ENCODE measurements around the gene ITPR2. TPM values are rescaled to one million over a fixed set of nuclear protein-coding genes. Genes with fewer than 3 reads are reported as not detected.
"Not testable (repeated sequence)": the region's sequence is repeated elsewhere in the genome, so short reads cannot be mapped to it uniquely, and the experiment has no call there.

The ITPR2 gene
- total RNA-seq, 4 donors from 2014 or later, result 32.6 to 87.5 (median 51.9) TPM

DNA sequence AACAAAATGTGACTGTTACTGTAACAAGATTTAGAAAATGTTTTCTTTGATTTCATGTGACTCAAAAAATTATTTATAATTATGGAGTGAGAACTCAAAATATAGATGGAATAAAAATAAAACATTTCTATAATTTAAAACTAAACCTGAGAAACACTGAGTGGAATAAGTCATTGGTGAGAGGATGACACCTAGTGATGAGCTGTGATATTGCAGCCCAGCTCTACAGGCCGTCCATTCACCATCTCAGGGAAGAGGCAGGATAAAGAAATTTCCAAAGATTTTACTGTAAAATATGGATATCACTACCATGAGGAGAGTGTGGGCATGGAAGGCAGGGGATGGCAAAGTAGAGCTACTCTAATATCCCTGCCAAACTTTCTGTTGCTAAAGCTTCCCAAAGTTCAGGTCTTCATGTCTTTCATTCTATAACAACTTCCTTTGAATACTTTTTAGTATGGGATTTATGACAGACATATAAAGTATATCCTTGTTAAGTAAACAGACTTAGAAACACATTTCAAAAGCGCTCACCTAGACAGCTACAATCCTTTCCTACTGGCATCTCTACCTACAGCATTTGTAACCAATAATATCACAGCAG, 308.0 kb downstream of the ITPR2 start:
- Histone ChIP-seq H3K9me3 (peaks cover 0 to 12% (median 0%) of the 10 kb centered on the region in 4 donors), H3K27ac (no peak overlapping the region), H3K27me3 (no peaks in the 10 kb centered on the region), H3K4me1 (peaks cover 0 to 5% (median 0%) of the 10 kb centered on the region in 4 donors), H3K36me3 (no peaks in the 10 kb centered on the region), H3K4me3 (no peak overlapping the region)
- no peak for TF ChIP-seq POLR2A (IDR thresholded peaks at IDR 0.05)
- TF ChIP-seq, protein P1, sequence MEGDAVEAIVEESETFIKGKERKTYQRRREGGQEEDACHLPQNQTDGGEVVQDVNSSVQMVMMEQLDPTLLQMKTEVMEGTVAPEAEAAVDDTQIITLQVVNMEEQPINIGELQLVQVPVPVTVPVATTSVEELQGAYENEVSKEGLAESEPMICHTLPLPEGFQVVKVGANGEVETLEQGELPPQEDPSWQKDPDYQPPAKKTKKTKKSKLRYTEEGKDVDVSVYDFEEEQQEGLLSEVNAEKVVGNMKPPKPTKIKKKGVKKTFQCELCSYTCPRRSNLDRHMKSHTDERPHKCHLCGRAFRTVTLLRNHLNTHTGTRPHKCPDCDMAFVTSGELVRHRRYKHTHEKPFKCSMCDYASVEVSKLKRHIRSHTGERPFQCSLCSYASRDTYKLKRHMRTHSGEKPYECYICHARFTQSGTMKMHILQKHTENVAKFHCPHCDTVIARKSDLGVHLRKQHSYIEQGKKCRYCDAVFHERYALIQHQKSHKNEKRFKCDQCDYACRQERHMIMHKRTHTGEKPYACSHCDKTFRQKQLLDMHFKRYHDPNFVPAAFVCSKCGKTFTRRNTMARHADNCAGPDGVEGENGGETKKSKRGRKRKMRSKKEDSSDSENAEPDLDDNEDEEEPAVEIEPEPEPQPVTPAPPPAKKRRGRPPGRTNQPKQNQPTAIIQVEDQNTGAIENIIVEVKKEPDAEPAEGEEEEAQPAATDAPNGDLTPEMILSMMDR (IDR thresholded peaks at IDR 0.05), result peak; percentile 26 to 67 (median 54)
- peak in 2 of 3 donors; percentile 23 to 58 for DNase-seq

DNA sequence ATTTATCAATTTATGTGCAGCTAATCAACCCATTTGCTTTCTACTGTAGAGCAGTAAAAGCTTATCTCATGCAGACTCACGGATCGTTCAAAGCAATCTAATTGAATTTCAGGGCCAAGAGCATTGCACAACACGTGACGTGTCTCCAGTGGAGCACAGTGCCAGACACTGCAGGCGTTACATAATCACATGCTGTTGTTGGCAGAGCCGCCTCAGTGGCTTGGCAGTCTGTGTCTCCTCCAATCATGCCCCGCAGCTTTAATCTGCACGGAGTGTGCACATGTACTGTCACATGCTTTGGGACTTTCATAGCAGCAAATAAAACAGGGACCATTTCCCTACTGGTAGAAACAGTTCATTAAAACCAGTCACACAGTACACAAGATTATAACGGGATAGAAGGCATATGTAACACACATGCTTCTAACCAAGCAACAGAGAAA, 309.3 kb downstream of the ITPR2 start:
- peak; percentile 41 to 93 (median 86) for DNase-seq
- Histone ChIP-seq H3K36me3 (no peaks in the 10 kb centered on the region), H3K27me3 (no peaks in the 10 kb centered on the region), H3K27ac (peak overlapping the region in 1 of 4 donors; percentile 7), H3K4me1 (peaks cover 0 to 5% (median 0%) of the 10 kb centered on the region in 4 donors), H3K9me3 (peaks cover 0 to 12% (median 0%) of the 10 kb centered on the region in 4 donors), H3K4me3 (no peak overlapping the region)
- TF ChIP-seq, protein P1 (IDR thresholded peaks at IDR 0.05), result peak in 3 of 6 experiments; percentile 36 to 43 (median 38)
- TF ChIP-seq POLR2A (IDR thresholded peaks at IDR 0.05), result no peak

DNA sequence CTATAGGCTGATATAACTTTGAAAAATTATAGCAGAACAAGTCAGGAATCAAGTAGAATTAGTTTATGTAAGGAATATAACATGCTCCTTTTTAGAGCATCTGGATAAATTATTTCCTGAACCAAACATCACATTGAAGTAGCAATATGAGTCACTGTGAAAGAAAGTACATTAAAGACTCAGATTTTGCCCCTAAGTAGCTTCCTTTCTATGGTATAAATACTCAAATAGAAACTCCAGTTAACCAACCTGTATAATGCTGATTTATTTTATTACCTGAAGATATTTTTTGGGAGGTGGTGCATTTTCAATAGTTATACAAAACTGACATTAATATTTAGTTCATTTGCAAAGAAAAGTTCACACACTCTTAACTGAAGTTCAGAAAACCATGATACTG, 312.1 kb downstream of the ITPR2 start:
- Histone ChIP-seq H3K4me3 (no peak overlapping the region), H3K27me3 (no peaks in the 10 kb centered on the region), H3K27ac (no peak overlapping the region), H3K9me3 (peaks cover 0 to 10% (median 0%) of the 10 kb centered on the region in 4 donors), H3K4me1 (peaks cover 0 to 5% (median 0%) of the 10 kb centered on the region in 4 donors), H3K36me3 (no peaks in the 10 kb centered on the region)
- TF ChIP-seq POLR2A (IDR thresholded peaks at IDR 0.05), result no peak
- TF ChIP-seq, protein P1 (IDR thresholded peaks at IDR 0.05), result no peak
- DNase-seq, result no peak

DNA sequence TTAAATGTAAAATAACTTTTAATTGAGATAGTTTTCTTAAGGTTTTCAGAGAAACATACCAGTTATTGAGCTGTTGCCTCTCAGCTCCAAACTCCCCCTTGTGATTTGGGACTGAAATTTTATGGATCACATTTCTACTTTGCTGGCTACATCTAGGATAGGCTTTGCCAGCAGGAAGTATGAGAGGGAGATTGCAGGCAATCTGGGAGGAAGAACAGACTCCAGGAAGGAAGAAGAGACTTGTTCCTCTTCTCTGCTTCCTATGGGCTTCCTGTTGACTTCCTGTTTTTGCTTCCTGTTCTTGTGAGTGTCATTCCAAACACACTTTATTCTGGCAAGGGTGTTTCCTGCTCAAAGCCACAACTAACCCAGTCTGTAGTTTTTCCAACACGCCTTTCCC, 312.9 kb downstream of the ITPR2 start:
- TF ChIP-seq, protein P1 (IDR thresholded peaks at IDR 0.05), result no peak
- TF ChIP-seq POLR2A (IDR thresholded peaks at IDR 0.05), result no peak
- Histone ChIP-seq H3K4me3 (no peak overlapping the region), H3K36me3 (no peaks in the 10 kb centered on the region), H3K27ac (no peak overlapping the region), H3K4me1 (peaks cover 0 to 5% (median 0%) of the 10 kb centered on the region in 4 donors), H3K9me3 (peaks cover 0 to 3% (median 0%) of the 10 kb centered on the region in 4 donors), H3K27me3 (no peaks in the 10 kb centered on the region)
- DNase-seq, result no peak

DNA sequence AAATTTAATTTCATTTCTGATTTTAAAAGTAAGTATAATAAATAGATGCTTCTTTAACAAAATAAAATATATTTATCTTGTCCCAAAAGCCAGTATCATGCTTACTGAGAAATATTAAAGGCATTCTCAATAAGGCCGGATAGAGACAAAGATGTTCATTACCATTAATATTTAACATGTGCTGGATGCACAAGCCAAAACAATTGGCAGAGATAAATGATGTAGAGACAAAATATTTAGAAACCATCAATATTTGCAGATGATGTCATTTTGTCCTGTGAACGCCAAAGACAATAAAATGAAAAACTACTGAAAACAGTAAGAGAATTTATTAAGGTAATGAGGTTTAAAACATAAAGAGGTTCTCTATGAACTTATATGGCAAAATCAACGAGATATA, 313.5 kb downstream of the ITPR2 start:
- no peak overlapping the region for H3K4me3 ChIP-seq
- no peak for DNase-seq
- peaks cover 0 to 5% (median 0%) of the 10 kb centered on the region in 4 donors for H3K4me1 ChIP-seq
- no peaks in the 10 kb centered on the region for H3K36me3 ChIP-seq
- no peaks in the 10 kb centered on the region for H3K27me3 ChIP-seq
- TF ChIP-seq, protein P1 (IDR thresholded peaks at IDR 0.05), result no peak
- TF ChIP-seq POLR2A (IDR thresholded peaks at IDR 0.05), result no peak
- H3K9me3 ChIP-seq, result no peaks in the 10 kb centered on the region
- no peak overlapping the region for H3K27ac ChIP-seq

DNA sequence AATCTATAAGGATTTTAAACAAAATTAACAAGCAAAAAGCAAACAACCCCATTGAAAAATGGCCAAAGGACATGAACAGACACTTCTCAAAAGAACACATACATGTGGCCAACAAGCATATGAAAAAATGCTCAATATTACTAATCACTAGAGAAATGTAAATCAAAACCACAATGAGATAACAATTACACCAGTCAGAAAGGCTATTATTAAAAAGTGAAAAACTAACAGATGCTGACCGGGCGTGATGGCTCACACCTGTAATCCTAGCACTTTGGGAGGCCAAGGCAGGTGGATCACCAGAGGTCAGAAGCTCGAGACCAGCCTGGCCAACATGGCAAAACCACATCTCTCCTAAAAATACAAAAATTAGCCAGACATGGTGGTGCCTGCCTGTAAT, 315.7 kb downstream of the ITPR2 start:
- not testable (repeated sequence) for H3K9me3 ChIP-seq, DNase-seq, H3K36me3 ChIP-seq

More for the DNA sequence above, 315.7 kb downstream of the ITPR2 start:
- H3K27ac ChIP-seq, H3K27me3 ChIP-seq, H3K4me3 ChIP-seq, H3K4me1 ChIP-seq: not testable (repeated sequence)

All from Peyer's patch (tissue), 4 donors.